GM18502 (cell line): ENCODE measurements around the gene LITAF.
"Not testable (repeated sequence)": the region's sequence is repeated elsewhere in the genome, so short reads cannot be mapped to it uniquely, and the experiment has no call there.

Experiments used
- ATAC-seq: cut with Tn5 transposase; IDR thresholded peaks from one replicate; pipeline ENCODE4 v1.9.1; 2021; ENCODE audit warnings: mild to moderate bottlenecking; ENCODE audit not compliant: unreplicated experiment, poor library complexity

LITAF gene

DNA sequence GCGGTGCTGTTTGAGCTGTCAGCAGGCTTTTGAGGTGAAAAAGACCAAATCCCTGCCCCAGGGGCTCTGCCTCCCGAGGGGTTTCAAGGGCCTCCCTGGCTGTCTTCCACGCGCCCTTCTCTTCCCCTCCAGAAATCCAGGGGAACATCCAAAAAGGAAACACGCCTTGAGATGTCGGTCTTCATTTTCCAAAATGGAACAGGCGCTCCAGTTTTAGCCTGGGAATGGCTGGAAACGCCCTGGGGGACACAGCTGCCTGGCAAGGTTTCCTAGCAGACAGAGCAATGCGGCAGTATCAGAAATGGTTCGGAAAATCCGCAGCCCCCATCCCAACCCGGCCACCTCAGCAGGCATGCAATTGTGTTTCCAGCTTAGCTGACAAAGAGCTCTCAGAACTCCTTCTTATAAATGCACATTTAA, 16.6 kb upstream of the LITAF start:
- ATAC-seq: no peak

- no peak for ATAC-seq
Observed at GRCh38 chr16:11602321-11602720, 15.6 kb upstream of the LITAF start.

DNA sequence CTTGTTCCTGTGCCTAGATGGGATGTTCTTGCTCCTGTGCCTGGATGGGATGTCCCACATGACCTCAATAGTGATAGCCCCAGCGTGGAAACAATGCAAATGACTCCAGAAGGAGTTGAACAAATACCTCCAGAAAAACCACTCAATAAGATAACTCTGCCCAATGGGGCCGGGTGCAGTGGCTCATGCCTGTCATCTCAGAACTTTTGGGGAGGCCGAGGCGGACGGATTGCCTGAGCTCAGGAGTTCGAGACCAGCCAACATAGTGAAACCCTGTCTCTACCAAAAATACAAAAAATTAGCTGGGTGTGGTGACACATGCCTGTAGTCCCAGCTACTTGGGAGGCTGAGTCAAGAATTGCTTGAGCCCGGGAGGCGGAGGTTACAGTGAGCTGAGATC, 15.2 kb upstream of the LITAF start:
- no peak for ATAC-seq

- ATAC-seq: no peak
Observed at GRCh38 chr16:11601425-11601824, 14.7 kb upstream of the LITAF start.

- ATAC-seq: no peak
Observed at GRCh38 chr16:11599579-11599978, 12.9 kb upstream of the LITAF start.

GRCh38 chr16:11597235-11598095, 10.7 kb upstream of the LITAF start:
- ATAC-seq: no peak

DNA sequence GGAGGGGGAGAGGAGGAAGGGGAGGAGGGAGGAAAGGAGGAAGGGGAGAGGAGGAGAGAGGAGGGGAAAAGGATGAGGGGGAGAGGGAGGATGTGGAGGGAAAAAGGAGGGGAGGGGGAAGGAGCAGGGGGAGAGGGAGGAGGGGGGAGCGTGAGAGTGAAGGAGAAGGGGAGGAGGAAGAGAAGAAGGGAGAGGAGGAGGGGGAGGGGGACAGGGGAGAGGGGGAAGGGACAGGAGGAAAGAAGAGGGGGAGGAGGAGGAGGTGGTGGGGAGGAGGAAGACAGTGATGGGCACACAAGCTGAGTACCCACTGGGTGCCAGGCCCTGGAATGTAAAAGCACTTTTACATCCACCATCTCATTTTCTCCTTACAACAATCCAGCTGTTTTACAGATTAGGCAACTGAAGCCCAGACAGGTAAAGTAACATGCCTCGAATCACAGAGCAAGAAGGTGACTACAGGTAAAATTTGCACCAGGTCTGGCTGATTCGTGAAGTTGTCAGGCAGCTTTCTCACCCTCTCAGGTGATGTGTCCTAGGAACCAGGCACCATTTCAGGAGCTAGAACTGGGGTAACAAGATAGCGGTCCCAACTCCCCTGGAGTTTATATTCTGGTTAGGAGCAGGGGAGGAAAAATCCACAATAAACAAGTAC, 10.0 kb upstream of the LITAF start:
- ATAC-seq: no peak

GRCh38 chr16:11593581-11593980, 6.9 kb upstream of the LITAF start:
- no peak for ATAC-seq

- ATAC-seq: not testable (repeated sequence)
Observed at GRCh38 chr16:11593076-11593475, 6.4 kb upstream of the LITAF start.

DNA sequence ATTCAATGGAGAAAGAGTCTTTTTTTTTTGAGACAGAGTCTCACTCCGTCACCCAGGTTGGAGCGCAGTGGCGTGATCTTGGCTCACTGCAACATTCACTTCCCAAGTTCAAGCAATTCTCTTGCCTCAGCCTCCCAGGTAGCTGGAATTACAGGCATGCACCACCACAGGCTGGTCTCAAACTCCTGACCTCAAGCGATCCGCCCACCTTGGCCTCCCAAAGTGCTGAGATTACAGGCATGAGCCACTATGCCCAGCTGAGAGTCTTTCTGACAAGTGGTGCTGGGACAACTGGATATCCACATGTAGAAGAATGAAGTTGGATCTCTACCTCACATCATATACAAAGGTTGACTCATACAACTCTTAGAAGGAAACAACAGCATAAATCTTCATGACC, 4.9 kb upstream of the LITAF start:
- not testable (repeated sequence) for ATAC-seq

DNA sequence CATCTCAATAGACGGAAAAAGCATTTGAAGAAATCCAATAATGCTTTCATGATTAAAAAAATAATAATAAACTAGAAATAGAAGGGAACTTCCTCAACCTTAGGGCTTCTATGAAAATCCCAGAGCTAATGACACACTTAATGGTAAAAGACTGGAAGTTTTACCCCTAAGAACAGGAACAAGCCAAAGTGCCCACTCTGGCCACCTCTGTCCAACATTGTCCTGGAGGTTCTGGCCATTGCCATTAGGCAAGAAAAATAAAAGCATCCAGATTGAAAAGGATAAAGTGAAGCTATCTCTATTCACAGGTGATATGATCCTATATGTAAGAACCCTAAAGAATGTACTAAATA, 2.5 kb upstream of the LITAF start:
- ATAC-seq: no peak

GRCh38 chr16:11588321-11589197, 1.8 kb upstream of the LITAF start:
- no peak for ATAC-seq

DNA sequence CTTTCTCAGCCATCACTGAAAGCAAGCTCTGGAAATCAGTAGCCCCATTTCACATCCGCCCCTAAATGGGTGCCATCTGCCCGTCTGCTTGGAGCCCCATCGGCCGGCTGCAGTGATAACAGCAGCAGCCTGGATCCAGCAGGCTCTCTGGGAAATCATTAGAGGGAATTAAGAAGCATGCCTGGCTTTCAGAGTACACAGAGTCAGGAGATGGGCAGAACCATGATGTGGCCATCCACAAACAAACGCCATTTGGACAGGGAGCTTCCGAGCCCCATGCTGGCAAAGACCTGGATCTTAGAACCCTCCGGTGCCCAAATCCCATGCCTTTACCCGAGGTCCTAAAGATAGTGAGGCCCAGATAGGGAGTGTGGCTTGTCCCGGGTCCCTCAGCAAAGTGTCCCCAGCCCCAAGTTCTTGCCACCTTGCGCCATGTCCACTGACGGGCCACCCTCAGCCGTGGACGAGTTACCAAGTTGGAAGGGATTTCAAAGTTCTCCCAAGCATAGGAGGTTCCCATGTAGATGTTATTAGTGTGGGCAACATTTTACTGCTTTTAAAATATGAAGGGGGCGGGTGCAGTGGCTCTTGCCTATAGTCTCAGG, 1.0 kb upstream of the LITAF start:
- ATAC-seq: no peak

DNA sequence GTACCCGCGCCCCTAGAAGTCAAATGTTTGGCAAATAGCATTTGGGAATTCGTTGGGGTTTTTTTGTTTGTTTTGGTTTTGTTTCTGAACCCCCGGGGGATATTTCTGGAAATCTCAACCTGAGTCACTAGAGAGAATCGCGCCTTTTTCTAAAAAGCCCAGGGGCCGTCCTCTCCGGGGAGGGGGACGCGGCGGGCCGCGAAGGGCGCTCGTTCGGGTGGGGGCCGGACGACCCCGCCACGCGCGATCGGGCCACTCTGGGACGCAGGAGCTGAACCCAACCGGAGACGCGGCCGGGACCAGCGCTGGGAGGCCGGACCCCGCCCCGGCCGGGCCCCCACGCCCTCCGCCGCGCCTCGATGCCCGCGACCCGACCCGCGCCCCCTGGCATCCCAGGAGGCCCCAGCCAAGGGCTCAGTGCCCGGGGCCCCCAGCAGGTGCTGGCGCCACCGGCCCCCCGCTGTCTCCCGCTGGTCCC, 302 bp downstream of the LITAF start:
- peak; percentile 16 for ATAC-seq

DNA sequence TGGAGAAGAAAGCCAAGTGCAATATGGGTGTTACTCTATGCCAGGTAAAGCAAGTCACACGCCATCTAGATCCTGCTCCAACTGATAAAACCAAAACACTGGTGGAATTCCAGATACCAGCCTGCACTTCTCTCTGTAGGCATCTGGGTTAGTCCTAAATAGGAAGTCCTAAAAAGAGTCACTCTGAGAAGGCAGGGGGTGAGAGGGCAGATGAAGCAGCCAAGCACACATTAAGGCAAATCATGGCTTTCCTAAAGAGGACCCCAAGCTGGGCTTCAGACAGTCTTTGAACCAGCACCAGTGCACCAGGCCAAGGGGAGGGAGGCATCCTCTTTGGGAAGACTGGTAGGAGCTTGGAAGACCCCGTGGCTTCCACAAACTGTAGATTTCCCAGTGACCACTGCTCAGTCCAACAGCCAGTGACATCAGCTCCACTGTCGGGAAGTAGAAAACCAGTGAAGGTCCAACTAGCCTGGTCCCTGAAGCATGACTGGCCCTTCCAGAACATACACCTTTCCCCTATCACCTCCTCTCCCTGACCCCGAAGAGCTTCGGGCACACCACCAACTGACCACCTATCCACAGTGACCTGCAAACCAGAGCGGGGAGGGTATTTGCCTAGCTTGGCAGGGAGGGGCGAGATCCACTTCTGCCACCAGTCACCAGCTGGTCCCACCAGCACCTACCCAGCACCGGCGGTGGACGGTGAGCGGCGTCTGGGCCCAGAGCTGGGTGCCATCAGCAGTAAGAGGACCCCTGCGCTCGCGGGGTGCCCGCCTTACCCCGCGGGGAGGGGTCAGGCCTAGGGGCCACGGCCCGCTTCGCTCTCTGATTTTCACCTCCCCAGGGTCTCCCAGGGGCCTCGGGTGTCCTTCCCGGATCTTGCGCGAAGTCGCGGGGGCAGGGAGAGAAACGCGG, 1.0 kb downstream of the LITAF start:
- no peak for ATAC-seq

DNA sequence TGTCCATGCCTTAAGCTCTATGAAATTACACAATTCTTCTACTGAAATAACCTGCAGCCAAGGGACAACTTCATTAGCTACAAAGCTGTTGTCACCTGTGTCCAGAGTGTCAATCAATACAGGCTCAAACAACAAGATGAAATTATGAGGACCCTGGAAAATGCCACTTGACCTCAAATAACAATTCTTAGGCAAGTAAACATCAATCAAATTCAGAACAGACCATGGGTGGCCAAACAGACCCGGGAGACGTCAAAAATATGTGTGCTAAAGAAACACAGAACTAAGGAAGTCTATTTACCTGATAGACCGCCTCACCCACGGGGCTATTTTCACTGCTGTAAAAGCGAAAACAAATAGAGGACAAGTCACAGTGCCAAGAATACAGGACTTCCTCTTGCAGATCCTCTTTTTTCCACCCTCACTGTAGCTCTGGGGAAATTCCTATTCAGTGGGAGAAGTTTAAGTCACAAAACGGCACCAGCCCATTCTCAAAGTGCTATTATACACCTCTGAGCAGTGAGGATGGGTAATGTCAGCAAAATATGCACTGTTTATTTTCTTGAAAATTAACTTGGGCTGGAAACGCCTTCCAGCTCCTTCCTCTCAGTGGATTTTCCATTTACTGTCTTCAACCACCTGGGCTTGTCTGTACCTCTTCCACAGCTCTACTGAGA, 2.7 kb downstream of the LITAF start:
- peak; percentile 34 for ATAC-seq

GRCh38 chr16:11583166-11583565, 3.6 kb downstream of the LITAF start:
- no peak for ATAC-seq

GRCh38 chr16:11582157-11582814, 4.4 kb downstream of the LITAF start:
- ATAC-seq: no peak
